Hematopoietic multipotent progenitor cell treated with erythropoietin and hydrocortisone succinate and interleukin-3 and kit ligand, for 6 days (in vitro differentiated cells): ENCODE results near the gene ZNF132.

Experiments used
- DNase-seq: peaks from one replicate; pipeline ENCODE4 v3.0.0-alpha.2; 2015

The ZNF132 gene

DNA sequence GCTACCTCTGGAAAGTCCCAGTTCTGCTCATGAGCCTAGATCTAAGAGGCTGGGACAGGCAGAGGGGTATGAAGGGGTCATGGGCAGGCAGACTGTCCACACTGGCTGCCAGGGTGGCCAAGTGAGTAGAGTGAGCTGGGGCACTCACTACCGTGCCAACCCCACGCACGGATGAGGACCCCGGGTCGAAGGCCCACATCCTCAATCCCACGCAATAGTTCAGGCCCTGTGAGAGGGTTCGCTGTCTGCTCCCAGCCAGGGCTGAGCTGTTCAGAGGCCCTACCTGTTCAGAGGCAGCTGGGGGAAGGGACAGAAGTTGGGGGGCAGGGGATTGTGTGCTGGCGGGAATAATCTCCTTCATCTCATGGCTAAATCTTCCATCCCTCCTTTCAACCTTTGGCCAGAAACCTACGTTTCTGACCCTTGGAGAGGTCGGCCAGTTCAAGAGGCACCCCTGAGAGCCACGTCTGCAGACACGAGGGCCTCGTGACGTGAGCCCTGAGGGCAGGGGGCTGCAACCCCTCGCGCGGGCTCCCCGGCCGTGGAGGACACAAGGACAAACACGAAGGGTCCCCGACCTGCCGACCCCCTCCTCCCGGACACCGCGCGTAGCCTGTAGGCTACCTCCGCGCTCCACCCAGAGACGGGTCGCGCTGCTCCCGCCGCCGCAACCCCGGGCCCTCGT lies 53.9 kb downstream of the ZNF132 start:
- peak; percentile 52 for DNase-seq

DNA sequence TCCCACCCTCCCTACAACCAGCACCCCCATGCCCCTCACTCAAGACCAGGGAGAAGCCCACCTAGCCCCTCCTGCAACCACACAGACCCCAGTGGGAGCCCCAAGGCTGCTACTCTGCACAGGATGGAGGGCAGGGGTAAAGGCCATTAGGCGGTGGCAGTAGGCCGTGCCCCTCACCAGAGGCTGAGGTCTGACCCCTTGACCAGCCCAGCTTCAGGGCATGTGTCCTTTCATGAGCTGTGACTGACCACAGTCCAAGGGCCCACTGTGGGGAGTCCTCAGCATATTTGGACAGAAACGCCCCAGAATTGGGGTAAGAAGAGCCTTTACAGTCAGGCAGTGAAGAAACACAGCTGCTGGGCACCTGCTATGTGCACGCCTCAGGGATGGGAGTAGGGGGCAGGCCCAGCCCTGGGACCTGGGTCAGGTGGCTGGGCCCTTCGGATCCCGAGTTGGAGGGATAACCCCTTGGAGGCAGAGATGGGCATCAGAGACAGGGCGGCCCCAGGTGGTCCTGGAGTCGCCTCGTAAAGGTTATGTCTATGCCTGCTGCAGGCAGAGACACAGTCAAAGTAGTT lies 54.6 kb downstream of the ZNF132 start:
- DNase-seq: no peak

DNA sequence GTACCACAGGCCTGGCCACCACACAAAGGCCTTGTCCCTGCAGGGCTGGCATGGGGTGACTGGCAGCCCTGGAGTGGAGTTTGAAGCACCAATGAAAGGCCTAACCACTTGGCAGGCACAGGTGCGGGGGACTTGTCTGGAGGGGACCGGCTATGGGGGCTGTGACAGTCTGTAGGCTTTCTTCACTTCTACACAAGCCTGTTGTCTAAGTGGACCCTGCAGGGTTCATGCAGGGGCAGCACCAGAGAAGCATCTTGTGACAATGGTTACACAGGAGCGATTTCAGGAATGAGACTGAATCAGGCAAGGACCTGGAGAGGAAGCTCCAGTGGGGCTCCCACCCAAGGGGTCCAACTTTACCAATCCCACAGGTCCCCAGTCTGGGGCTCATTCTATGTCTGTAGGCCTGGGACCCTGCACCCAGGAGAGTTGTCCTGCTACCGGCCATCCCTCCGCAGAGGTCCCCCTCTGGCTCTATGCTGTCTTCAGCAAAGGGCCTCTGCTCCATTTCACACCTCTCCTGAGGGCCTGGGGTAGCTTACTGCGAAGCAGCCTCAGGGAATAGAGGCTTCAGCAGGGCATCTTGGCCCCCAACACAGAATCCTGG lies 56.9 kb downstream of the ZNF132 start:
- DNase-seq: no peak
